NCI-H2081 (cell line): ENCODE data around the gene ADGRD1.

ENCODE experiments used
- DNase-seq, 2 experiments: peaks; one replicate each; lab custom pipeline; 2025; lab: John Stamatoyannopoulos, UW

Gene ADGRD1

DNA sequence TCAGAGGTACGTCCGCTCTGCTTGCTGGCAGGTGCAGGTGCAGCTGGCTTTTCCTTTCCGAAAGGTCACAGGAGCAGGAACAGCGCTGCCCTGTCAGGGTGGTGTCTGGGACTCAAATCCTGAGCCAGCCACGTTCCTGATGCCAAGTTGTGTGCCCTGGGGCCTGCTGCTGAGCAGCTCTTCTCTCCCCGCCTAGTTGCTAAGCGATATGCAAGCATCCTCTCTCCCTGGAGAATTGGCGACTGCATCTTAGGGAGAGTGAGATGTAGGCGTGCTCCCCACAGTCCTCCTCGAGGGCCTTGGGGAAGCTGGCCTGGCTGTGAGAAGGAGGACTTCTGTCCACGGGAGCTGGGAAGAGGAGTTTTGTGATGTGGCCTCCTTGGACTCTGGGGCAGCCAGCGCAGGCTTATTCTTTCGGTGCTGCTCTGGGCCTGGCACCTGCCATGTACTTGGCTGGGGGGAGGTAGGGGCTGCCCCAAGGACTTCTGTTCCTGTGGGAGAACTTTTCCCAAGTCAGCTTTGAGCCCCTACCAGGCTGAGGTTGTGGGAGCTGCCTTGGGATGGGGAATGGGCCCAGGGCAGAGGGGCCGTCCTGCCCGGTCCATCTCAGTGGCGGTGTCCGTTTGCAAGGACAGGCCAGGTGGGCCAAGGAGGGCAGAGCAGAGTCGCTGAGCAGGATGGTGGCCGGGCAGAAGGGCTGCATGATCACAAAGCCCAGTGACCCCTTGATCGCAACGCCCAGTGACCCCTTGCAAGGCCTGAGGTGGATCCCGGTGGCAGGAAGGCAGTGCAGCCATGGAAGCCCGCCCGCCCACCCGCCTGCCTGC is 183.5 kb downstream of the ADGRD1 start:
- no peak for DNase-seq

DNA sequence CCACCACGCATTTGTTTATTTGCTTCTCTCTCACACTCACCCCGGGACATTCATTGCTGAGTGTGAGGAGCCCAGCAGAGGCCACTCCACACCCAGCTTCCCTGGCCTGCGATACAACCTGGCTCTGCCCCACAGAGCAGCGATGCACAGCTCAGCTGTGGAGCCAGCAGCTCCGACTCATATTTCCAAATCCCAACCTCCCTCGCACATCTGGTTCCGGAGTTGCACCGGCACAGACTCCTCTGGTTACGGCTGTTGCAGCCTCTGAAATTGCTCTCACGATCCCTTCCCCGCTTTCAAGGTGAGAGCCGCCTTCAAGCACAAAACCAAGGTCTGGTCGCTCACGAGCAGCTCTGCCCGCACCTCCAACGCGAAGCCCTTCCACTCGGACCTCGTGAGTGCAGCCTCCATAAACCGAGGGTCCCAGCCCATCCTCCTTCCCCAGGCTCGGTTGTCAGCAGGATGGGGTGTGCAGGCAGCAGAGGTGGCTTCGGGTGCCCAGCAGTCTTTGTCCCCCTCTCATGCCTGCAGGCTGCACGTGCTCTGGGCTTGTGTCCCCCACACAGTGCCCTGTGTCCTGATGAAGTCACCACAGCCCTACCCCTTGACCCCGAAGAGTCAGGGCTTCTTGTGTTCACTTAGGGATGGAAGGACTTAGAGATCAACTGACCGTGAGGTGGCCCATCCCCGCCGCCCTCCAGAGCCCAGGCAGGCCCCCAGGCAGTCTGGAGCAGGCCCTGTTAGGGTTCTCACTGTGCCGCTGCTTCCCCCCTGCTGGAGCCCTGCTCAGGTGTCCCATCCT is 184.3 kb downstream of the ADGRD1 start:
- DNase-seq = no peak

DNA sequence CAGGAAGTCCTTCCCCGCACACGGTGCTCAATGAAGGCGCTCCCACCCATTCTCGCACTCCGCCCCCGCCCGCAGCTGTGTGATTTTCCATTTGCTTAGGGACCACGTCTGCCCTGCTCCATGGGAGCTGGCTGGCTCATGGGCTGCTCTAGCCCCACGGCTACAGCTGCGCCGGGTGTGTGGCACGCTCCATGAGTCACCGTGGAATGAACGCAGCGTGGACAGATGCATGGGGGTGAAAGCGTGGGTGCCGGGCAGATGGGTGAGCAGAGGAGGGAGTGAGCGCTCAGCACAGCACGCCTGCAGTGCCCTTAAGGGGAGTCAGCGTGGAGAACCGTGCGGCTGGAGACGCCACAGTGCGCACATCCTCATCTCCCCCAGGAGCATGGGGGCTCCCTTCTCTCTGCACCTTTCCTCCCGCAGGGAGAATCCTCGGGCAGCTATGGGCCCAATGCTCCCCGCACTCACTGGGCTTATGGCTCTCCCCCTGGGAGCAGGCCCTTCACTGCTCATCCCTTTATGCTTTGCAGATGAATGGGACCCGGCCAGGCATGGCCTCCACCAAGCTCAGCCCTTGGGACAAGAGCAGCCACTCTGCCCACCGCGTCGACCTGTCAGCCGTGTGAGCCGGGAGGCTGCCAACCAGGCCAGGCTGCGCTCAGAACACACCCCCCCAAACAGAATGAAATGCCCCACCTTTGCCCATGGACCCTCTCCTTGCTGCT is 185.1 kb downstream of the ADGRD1 start:
- DNase-seq = no peak

GRCh38 chr12:131139363-131140068 is 185.8 kb downstream of the ADGRD1 start:
- DNase-seq = no peak

DNA sequence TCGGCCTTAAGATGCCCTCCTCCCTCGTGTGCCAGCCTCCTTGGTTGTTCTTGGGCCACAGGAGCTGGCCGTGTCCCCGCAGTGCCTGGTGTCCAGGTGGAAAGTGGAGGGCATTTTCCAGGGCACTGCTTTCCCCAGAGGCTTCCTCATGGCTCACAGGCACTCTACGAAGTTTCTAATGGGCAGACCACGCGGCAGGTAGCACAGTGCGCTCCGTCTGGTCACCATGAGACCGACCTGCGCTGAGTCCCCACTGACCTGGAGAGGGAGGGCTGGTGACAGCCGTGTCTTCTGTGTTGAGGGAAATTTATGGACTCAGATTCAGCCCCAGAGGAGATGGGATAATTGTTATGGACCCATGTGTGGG is 186.3 kb downstream of the ADGRD1 start:
- no peak for DNase-seq

DNA sequence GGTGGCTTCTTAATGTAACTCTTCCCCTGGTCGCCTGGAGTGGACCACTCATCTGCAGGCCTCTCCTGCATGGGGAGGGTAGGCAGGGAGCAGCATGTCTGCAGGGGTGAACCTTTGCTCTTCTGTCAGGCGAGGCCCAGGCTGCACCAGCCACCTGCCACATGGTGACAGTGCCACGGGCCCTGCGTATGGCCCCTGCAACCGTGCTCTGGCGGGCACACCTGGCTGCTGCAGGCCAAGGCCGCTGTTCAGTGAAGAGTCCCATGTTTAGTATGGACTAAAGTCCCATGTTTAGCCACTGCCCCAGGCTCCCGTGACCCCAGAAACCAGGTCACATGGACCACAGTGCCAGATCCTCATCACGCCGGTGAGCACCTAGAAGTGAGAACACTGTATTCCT is 187.0 kb downstream of the ADGRD1 start:
- DNase-seq = no peak

- DNase-seq = no peak
Measured at GRCh38 chr12:131141514-131141913, 187.8 kb downstream of the ADGRD1 start.

DNA sequence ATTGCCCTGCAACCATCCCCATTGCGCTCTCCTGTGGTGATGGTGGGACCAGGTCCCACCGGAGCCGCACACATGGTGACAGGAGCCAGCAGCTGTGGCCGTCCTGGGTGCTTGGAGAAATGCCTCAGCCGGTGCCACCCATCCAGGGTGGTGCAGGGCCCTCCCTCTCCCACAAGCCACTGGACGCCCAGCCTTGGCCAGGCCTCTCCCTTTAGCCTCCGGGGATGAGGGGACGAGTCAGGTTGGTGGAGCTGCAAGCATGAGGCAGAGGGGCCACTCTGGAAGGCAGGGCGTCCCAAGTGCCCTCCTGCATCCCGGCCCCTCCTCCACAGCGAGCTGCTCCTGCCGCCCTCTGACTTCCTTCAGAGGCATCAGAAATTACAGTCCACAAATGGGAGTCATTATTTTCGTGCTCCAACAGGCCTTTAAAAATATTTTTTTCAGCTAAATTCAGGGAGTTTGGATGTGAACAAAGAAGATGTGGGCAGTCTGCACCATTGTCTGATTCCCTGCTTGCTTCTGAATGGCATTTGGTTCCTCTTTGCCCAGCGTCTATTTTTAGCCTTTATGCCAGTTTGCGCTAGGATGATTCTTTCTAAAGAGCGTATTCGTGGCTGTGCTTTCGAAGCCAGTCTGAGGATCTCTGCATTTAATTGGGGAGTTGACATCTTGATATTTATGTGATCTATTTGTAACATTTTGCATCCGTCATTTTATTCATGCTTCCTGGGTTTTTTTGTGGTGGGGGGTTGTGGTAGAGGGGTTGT is 189.4 kb downstream of the ADGRD1 start:
- no peak for DNase-seq

DNA sequence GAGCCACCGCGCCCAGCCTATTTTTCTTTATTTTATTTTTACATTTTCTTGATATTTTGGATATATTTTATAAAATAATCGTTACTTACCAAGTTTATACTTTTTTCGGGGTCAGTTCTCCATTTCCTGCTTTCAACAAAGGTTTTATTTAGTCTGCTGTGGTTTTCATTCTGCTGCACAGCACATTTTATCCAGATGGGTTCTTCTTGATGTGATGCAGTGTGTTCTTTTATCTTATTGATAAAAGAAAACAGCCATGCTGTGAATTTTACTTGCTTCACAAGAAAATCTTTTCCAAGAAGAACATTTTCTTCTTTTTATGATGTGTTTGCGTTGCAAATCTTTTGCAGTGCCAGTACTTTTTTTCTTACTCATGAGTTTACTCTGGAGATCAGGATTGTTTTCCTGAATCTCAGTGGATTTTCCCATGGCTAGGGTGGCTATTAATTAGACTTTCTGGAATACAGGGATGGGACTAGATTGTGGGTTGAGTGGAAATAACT is 192.5 kb downstream of the ADGRD1 start:
- no peak for DNase-seq

DNA sequence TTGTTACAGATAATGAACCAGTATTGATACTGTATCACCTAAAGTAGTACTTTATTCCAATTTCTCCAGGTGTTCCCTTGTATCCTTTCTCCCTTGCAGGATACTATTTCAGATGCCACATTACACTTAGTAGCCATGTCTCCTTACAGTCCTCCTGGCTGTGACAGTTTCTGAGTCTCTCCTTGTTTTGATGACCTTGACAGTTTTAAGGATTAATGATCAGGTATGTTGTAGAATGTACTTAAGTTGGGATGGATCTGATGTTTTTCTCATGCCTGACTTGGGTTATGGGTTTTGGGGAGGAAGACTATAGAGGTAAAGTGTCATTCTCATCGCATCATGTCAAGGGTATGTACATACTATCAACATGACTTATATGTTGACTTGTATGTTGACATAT is 193.6 kb downstream of the ADGRD1 start:
- no peak for DNase-seq

DNA sequence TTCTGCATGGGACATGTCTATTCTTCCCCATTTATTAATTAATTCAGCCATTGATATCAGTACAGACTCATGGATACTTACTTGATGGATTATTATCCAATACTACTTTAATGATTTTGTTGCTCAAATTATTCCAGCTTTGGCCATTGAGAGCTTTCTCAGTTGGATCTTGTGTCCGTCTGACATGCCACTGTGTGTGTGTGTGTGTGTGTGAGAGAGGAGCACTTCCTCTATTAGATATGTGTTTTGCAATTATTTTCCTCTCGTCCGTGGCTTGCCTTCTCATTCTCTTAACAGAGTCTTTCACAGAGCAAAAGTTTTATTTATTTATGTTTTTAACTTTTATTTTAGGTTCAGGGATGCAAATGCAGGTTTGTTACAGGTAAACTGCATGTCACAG is 194.2 kb downstream of the ADGRD1 start:
- DNase-seq = no peak

GRCh38 chr12:131151558-131152345 is 198.0 kb downstream of the ADGRD1 start:
- no peak for DNase-seq

GRCh38 chr12:131152587-131152986 is 198.9 kb downstream of the ADGRD1 start:
- DNase-seq = no peak

DNA sequence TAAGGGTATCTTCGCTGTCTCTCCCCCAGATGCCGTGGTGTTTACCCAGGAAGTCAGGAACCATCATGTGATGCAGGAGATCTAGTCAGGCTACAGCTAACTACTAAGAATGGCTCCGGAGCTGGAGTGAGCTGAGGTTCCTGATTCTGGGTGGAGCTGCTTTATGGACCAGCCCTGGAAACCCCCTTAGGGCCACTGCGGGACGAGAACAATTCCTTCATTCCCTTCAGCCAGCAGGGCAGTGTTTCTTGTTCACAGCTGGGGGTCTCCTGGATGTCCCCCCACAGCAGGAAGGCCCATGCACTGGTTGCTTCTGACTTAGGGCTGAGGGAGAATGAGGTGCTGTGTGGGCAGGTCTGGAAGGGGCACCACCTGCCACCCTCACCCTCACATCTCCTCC is 199.3 kb downstream of the ADGRD1 start:
- no peak for DNase-seq

GRCh38 chr12:131153956-131154355 is 200.2 kb downstream of the ADGRD1 start:
- DNase-seq = no peak

DNA sequence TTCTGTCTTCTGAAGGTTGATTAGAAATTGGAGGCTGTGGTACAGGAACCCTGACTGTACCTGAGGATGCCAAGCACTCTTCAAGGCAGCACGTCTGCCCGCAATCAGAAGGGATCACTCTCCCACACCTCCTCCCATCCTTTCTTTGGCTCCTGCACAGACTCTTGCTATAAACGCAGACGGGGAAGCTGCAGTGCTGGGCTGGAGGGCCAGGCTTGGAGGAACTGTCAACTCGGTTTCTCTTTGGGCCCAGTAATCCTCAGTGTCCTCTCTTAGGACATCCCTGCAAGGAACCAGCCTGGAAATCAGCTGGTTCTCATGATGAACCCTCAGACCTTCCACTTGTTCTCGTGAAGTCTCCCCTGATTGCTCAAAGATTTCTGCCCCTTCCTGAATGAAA is 201.4 kb downstream of the ADGRD1 start:
- DNase-seq = no peak

GRCh38 chr12:131157743-131158142 is 204.0 kb downstream of the ADGRD1 start:
- no peak for DNase-seq

- DNase-seq = no peak
Measured at GRCh38 chr12:131159660-131160059, 206.0 kb downstream of the ADGRD1 start.

GRCh38 chr12:131162113-131162512 is 208.4 kb downstream of the ADGRD1 start:
- no peak for DNase-seq

GRCh38 chr12:131163189-131163738 is 209.6 kb downstream of the ADGRD1 start:
- DNase-seq = no peak
